GM12878 (cell line): ENCODE data around the gene BORCS5.

Experiments used
- CTCF ChIP-seq, 3 experiments: IDR thresholded peaks in 2 of 3; conservative IDR thresholded peaks in 1 of 3; 2 replicates each; pipeline ENCODE4 v1.5.1; 2011; ENCODE audit warnings: low read depth in 3 of 3, low read length in 3 of 3, mild to moderate bottlenecking in 3 of 3, control low read depth in 2 of 3, moderate library complexity in 2 of 3, inconsistent platforms in 1 of 3, mixed read lengths in 1 of 3; ENCODE audit not compliant: control insufficient read depth in 2 of 3, insufficient read depth in 1 of 3; ENCODE audit errors: extremely low read depth in 1 of 3
- EGR1 ChIP-seq, 2 experiments: IDR thresholded peaks; 1 replicate in 1 of 2; 2 replicates in 1 of 2; pipeline ENCODE4 v1.6.1; 2011 to 2012; ENCODE audit warnings: low read depth in 2 of 2, low read length in 2 of 2, borderline replicate concordance in 1 of 2, mild to moderate bottlenecking in 1 of 2, moderate library complexity in 1 of 2
- EZH2 ChIP-seq: IDR thresholded peaks from 2 replicates; pipeline ENCODE4 v1.6.1; 2012; ENCODE audit warnings: low read depth, mild to moderate bottlenecking, control low read depth, inconsistent platforms, low read length, borderline replicate concordance; ENCODE audit not compliant: control insufficient read depth
- FOXM1 ChIP-seq: IDR thresholded peaks from 2 replicates; pipeline ENCODE4 v1.6.1; 2012; ENCODE audit warnings: low read depth, mild to moderate bottlenecking, inconsistent platforms, low read length, moderate library complexity
- HCFC1 ChIP-seq: fragments of 150-350 bp; IDR thresholded peaks from 2 replicates; pipeline ENCODE4 v1.6.1; 2014; ENCODE audit warnings: low read length
- POLR2A ChIP-seq: IDR thresholded peaks from 2 replicates; pipeline ENCODE4 v1.6.1; 2011; ENCODE audit warnings: low read depth, mild to moderate bottlenecking, low read length
- REST ChIP-seq: IDR thresholded peaks from 2 replicates; pipeline ENCODE4 v1.6.1; 2012; ENCODE audit warnings: mild to moderate bottlenecking, low read depth, low read length
- STAT3 ChIP-seq: IDR thresholded peaks from 2 replicates; pipeline ENCODE4 v1.6.1; 2011; ENCODE audit warnings: low read depth, low read length, improper control_type of control experiment
- TBL1XR1 ChIP-seq: IDR thresholded peaks from 2 replicates; pipeline ENCODE4 v1.6.1; 2012; ENCODE audit warnings: low read depth, low read length, improper control_type of control experiment
- TCF12 ChIP-seq: IDR thresholded peaks from 2 replicates; pipeline ENCODE4 v1.6.1; 2011; ENCODE audit warnings: low read depth, mild to moderate bottlenecking, low read length
- ZBTB33 ChIP-seq: fragments of 450-650 bp; IDR thresholded peaks from 2 replicates; pipeline ENCODE4 v1.6.1; 2017; ENCODE audit warnings: mild to moderate bottlenecking

DNA sequence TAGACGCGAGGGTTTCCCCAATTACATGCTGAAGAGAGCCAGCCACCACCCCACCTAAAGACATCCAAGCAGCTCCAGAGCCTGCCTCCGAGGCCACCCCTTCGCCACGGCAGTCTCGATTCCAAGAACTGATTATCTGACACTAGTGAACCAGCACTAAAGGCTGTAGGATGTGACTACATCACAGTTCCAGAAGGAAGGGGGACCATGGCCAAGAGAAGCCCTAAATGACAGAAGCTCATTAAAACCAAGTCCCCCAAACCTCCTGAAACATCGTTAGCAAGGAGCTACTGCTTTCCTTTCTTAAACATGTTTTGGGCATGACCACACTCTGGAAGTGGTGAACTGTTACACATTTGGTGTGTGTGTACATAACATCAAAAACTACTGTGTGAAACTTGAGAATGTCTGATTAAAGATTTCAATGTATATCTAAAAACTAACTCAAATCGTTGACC is 117.6 kb downstream of the BORCS5 start:
- no peak for TF ChIP-seq ZBTB33
- no peak for TF ChIP-seq REST
- TF ChIP-seq FOXM1: no peak
- no peak; the same call in 1 of the 2 replicates for TF ChIP-seq POLR2A
- TF ChIP-seq EZH2: no peak
- TF ChIP-seq TBL1XR1: no peak
- TF ChIP-seq STAT3: no peak
- TF ChIP-seq EGR1 (IDR thresholded peaks at IDR 0.05; ENCODE audit: borderline replicate concordance in 1 of 2, low read depth in 2 of 2, low read length in 2 of 2): no peak
- TF ChIP-seq CTCF (IDR thresholded peaks at IDR 0.05 in 2 of 3, conservative IDR thresholded peaks at IDR 0.05 in 1 of 3; ENCODE audit: control insufficient read depth in 2 of 3, extremely low read depth in 1 of 3, insufficient read depth in 1 of 3, low read depth in 3 of 3, low read length in 3 of 3): no peak
- no peak for TF ChIP-seq HCFC1
- TF ChIP-seq TCF12: no peak
